GM23338 (cell line): ENCODE data around the gene CFHR1.
"Not testable (repeated sequence)": the region's sequence is repeated elsewhere in the genome, so short reads cannot be mapped to it uniquely, and the experiment has no call there.

Experiments used
- CREB1 ChIP-seq: fragments of 250-450 bp; sonication (Bioruptor Pico); IDR thresholded peaks from 2 replicates; pipeline ENCODE4 v1.5.0; 2020; ENCODE audit warnings: low read depth, mild to moderate bottlenecking, moderate library complexity
- CTCF ChIP-seq, 2 experiments: fragments of 200-600 bp in 1 of 2; sonication (generic) in 1 of 2; conservative IDR thresholded peaks; 2 replicates each; pipeline versions ENCODE4 v1.5.1 to v1.6.1; 2016 to 2017; ENCODE audit warnings: antibody characterized with exemption in 2 of 2, low read depth in 2 of 2, mild to moderate bottlenecking in 2 of 2, moderate library complexity in 1 of 2
- EZH2 ChIP-seq: fragments of 200-600 bp; sonication (generic); IDR thresholded peaks from one replicate; pipeline ENCODE4 v1.8.0; 2017; ENCODE audit warnings: antibody characterized with exemption, mild to moderate bottlenecking, low read depth; ENCODE audit not compliant: unreplicated experiment
- EZH2phosphoT487 ChIP-seq: fragments of 200-600 bp; sonication (generic); IDR thresholded peaks from one replicate; pipeline ENCODE4 v1.8.1; 2018; ENCODE audit warnings: antibody characterized with exemption; ENCODE audit not compliant: unreplicated experiment
- JUNB ChIP-seq: IDR thresholded peaks from one replicate; pipeline ENCODE4 v1.6.1; 2016; ENCODE audit warnings: antibody characterized with exemption; ENCODE audit not compliant: unreplicated experiment
- NANOG ChIP-seq: IDR thresholded peaks from 2 replicates; pipeline ENCODE4 v1.6.1; 2016; ENCODE audit warnings: antibody characterized with exemption, borderline replicate concordance
- POLR2AphosphoS5 ChIP-seq: IDR thresholded peaks from 2 replicates; pipeline ENCODE4 v1.6.1; 2016; ENCODE audit warnings: antibody characterized with exemption, low read depth
- REST ChIP-seq: IDR thresholded peaks from one replicate; pipeline ENCODE4 v1.6.1; 2018; ENCODE audit warnings: antibody characterized with exemption; ENCODE audit not compliant: unreplicated experiment
- ZNF114 ChIP-seq: fragments of 250-450 bp; sonication (Bioruptor Pico); IDR thresholded peaks from 2 replicates; pipeline ENCODE4 v1.5.0; 2020; ENCODE audit warnings: mild to moderate bottlenecking, moderate library complexity
- ZNF462 ChIP-seq: fragments of 250-450 bp; sonication (Bioruptor Pico); IDR thresholded peaks from 2 replicates; pipeline ENCODE4 v1.5.0; 2020; ENCODE audit warnings: mild to moderate bottlenecking, moderate library complexity

GRCh38 chr1:196849613-196850492 is 30.3 kb downstream of the CFHR1 start:
- not testable (repeated sequence) for TF ChIP-seq EZH2; CTCF (conservative IDR thresholded peaks at IDR 0.05; ENCODE audit: low read depth in 2 of 2); NANOG; EZH2phosphoT487; CREB1 (CRISPR knock-in tag); POLR2AphosphoS5; REST; JUNB; ZNF462 (CRISPR knock-in tag); ZNF114 (CRISPR knock-in tag)
